Hepatocyte (in vitro differentiated cells): ENCODE measurements around the gene ZNF230. TPM values are rescaled to one million over a fixed set of nuclear protein-coding genes. Genes with fewer than 3 reads are reported as not detected.

ENCODE experiments used
- DNase-seq: peaks from one replicate; pipeline ENCODE4 v3.0.0-alpha.2; 2016; ENCODE audit warnings: low spot score
- H2AFZ ChIP-seq: fragments of 200-600 bp; sonication (generic); 2 replicates; pipeline ENCODE4 v1.6.0; 2016; ENCODE audit warnings: antibody characterized with exemption, mild to moderate bottlenecking
- H3K27ac ChIP-seq: fragments of 200-600 bp; sonication (generic); 2 replicates; pipeline ENCODE4 v1.5.1; 2016; ENCODE audit warnings: mild to moderate bottlenecking
- H3K27me3 ChIP-seq: fragments of 200-600 bp; sonication (generic); 2 replicates; pipeline ENCODE4 v1.6.1; 2016
- H3K36me3 ChIP-seq: fragments of 200-600 bp; sonication (generic); replicated peaks from 2 replicates; pipeline ENCODE4 v1.5.1; 2016; ENCODE audit warnings: low read depth; ENCODE audit not compliant: insufficient read depth
- H3K4me1 ChIP-seq: fragments of 200-600 bp; sonication (generic); 2 replicates; pipeline ENCODE4 v1.5.1; 2016; ENCODE audit warnings: mild to moderate bottlenecking, moderate library complexity; ENCODE audit not compliant: insufficient read depth
- H3K4me2 ChIP-seq: fragments of 200-600 bp; sonication (generic); 2 replicates; pipeline ENCODE4 v1.6.0; 2016
- H3K4me3 ChIP-seq: fragments of 200-600 bp; sonication (generic); 2 replicates; pipeline ENCODE4 v1.5.1; 2016; ENCODE audit warnings: mild to moderate bottlenecking
- H3K79me2 ChIP-seq: fragments of 200-600 bp; sonication (generic); 2 replicates; pipeline ENCODE4 v1.6.0; 2017; ENCODE audit warnings: mild to moderate bottlenecking
- H3K9me2 ChIP-seq: fragments of 200-600 bp; sonication (generic); replicated peaks from 2 replicates; pipeline ENCODE4 v1.6.0; 2017; ENCODE audit warnings: mild to moderate bottlenecking; ENCODE audit not compliant: insufficient read depth
- H3K9me3 ChIP-seq: fragments of 200-600 bp; sonication (generic); 2 replicates; pipeline ENCODE4 v1.5.1; 2016; ENCODE audit warnings: low read depth, mild to moderate bottlenecking
- H4K20me1 ChIP-seq: fragments of 200-600 bp; sonication (generic); 2 replicates; pipeline ENCODE4 v1.6.0; 2016; ENCODE audit warnings: mild to moderate bottlenecking; ENCODE audit not compliant: insufficient read depth, poor library complexity, severe bottlenecking
- EZH2 ChIP-seq: fragments of 200-600 bp; sonication (generic); IDR thresholded peaks from 2 replicates; pipeline ENCODE4 v1.6.1; 2016; ENCODE audit warnings: antibody characterized with exemption, mild to moderate bottlenecking, borderline replicate concordance
- EZH2phosphoT487 ChIP-seq: fragments of 200-600 bp; sonication (generic); IDR thresholded peaks from one replicate; pipeline ENCODE4 v1.6.1; 2018; ENCODE audit warnings: antibody characterized with exemption, mild to moderate bottlenecking, low read depth, moderate library complexity; ENCODE audit not compliant: unreplicated experiment, severe bottlenecking
- WGBS: methylation state at CpG from one replicate; pipeline ENCODE4 v1.1.6; 2016; ENCODE audit warnings: low lambda C conversion rate; ENCODE audit errors: missing lambda C conversion rate; 5-methylcytosine and 5-hydroxymethylcytosine counted together
- polyA plus RNA-seq: library from polyadenylated mRNA; unstranded; fragments of >200 nt; fragmentation: Nextera tagmentation; extraction: Ambion mirVana; gene quantifications from 2 replicates; pipeline ENCODE4 v1.2.1, GENCODE V29; 2016
- total RNA-seq: library from RNA; depleted of rRNA; stranded (reverse); fragments of >200 nt; gene quantifications from 2 replicates; pipeline ENCODE4 v1.2.3, GENCODE V29; 2014
- TF ChIP-seq, protein P1 (sequence below): fragments of 200-600 bp; sonication (generic); IDR thresholded peaks from 2 replicates; pipeline ENCODE4 v1.5.1; 2016; ENCODE audit warnings: antibody characterized with exemption, mild to moderate bottlenecking; ENCODE audit not compliant: poor library complexity

Gene ZNF230
- total and polyA plus RNA-seq, 2 experiments from 2014 or later: 3.7 to 4.4 TPM

- H3K9me3 ChIP-seq: peaks cover 48% of the 10 kb centered on the region
Observed at GRCh38 chr19:43960411-43960810, 42.3 kb upstream of the ZNF230 start.

GRCh38 chr19:43966079-43966694 is 36.6 kb upstream of the ZNF230 start:
- H4K20me1 ChIP-seq: no peaks in the 10 kb centered on the region
- no peaks in the 10 kb centered on the region for H3K9me2 ChIP-seq
- no peak for DNase-seq
- no peak overlapping the region for H3K4me3 ChIP-seq
- no peak overlapping the region for H3K4me2 ChIP-seq
- peaks cover 34% of the 10 kb centered on the region for H3K36me3 ChIP-seq
- no peaks in the 10 kb centered on the region for H3K27me3 ChIP-seq
- H3K79me2 ChIP-seq: no peaks in the 10 kb centered on the region
- no peak overlapping the region for H3K27ac ChIP-seq
- no peak for TF ChIP-seq EZH2
- TF ChIP-seq, protein P1, sequence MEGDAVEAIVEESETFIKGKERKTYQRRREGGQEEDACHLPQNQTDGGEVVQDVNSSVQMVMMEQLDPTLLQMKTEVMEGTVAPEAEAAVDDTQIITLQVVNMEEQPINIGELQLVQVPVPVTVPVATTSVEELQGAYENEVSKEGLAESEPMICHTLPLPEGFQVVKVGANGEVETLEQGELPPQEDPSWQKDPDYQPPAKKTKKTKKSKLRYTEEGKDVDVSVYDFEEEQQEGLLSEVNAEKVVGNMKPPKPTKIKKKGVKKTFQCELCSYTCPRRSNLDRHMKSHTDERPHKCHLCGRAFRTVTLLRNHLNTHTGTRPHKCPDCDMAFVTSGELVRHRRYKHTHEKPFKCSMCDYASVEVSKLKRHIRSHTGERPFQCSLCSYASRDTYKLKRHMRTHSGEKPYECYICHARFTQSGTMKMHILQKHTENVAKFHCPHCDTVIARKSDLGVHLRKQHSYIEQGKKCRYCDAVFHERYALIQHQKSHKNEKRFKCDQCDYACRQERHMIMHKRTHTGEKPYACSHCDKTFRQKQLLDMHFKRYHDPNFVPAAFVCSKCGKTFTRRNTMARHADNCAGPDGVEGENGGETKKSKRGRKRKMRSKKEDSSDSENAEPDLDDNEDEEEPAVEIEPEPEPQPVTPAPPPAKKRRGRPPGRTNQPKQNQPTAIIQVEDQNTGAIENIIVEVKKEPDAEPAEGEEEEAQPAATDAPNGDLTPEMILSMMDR: no peak
- TF ChIP-seq EZH2phosphoT487: no peak
- H3K4me1 ChIP-seq: no peaks in the 10 kb centered on the region
- H3K9me3 ChIP-seq: peaks cover 88% of the 10 kb centered on the region
- WGBS: 95% methylated on average over 3 of the region's 3 CpGs
- no peak overlapping the region for H2AFZ ChIP-seq

More at GRCh38 chr19:43960411-43960810, 42.3 kb upstream of the ZNF230 start:
- 73% methylated on average over 4 of the region's 4 CpGs for WGBS
- peaks cover 9% of the 10 kb centered on the region for H3K36me3 ChIP-seq
- no peaks in the 10 kb centered on the region for H4K20me1 ChIP-seq
- no peaks in the 10 kb centered on the region for H3K4me1 ChIP-seq
- H3K9me2 ChIP-seq: no peaks in the 10 kb centered on the region
- no peak overlapping the region for H3K4me2 ChIP-seq
- no peaks in the 10 kb centered on the region for H3K27me3 ChIP-seq
- H3K27ac ChIP-seq: no peak overlapping the region
- no peak overlapping the region for H3K4me3 ChIP-seq
- no peak overlapping the region for H2AFZ ChIP-seq
- no peak for DNase-seq
- H3K79me2 ChIP-seq: peaks cover 2% of the 10 kb centered on the region
- no peak for TF ChIP-seq EZH2
- no peak for TF ChIP-seq EZH2phosphoT487
- TF ChIP-seq, protein P1: no peak

DNA sequence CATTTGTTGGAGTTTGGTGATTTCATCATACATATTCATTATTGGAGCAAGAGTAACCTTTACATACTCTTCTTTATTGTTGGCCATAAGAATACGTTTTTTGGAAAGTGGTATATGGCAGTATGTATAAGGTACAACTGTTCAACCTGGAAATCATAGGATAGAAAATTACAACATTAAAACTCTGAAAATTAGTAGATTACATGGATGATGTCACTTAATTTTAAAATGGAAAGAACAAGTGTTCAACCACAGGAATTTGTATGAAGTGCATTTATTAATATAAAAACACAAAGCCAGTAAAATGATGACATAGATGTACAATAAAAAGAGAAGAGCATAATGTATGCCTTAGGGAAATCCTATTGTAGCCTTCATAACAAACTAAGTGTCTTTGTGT is 26.0 kb upstream of the ZNF230 start:
- no peak overlapping the region for H2AFZ ChIP-seq
- no peak for DNase-seq
- peaks cover 52% of the 10 kb centered on the region for H3K9me3 ChIP-seq

More for the DNA sequence above, 26.0 kb upstream of the ZNF230 start:
- H3K36me3 ChIP-seq: no peaks in the 10 kb centered on the region
- H3K9me2 ChIP-seq: no peaks in the 10 kb centered on the region
- no peaks in the 10 kb centered on the region for H3K4me1 ChIP-seq
- H3K4me2 ChIP-seq: no peak overlapping the region
- no peaks in the 10 kb centered on the region for H4K20me1 ChIP-seq
- no peaks in the 10 kb centered on the region for H3K27me3 ChIP-seq
- no peaks in the 10 kb centered on the region for H3K79me2 ChIP-seq
- H3K4me3 ChIP-seq: no peak overlapping the region
- no peak overlapping the region for H3K27ac ChIP-seq
- 97% methylated on average over 1 of the region's 1 CpG for WGBS
- TF ChIP-seq EZH2phosphoT487 (no peak), EZH2 (no peak)
- TF ChIP-seq, protein P1: no peak
